ENCODE measurements around the gene FGF1. TPM values are rescaled to one million over a fixed set of nuclear protein-coding genes. Genes with fewer than 3 reads are reported as not detected.

Gene FGF1
- polyA plus RNA-seq, 1 of the 3 experiments (the other 2 are of a cell fraction), result 5.3 TPM

DNA sequence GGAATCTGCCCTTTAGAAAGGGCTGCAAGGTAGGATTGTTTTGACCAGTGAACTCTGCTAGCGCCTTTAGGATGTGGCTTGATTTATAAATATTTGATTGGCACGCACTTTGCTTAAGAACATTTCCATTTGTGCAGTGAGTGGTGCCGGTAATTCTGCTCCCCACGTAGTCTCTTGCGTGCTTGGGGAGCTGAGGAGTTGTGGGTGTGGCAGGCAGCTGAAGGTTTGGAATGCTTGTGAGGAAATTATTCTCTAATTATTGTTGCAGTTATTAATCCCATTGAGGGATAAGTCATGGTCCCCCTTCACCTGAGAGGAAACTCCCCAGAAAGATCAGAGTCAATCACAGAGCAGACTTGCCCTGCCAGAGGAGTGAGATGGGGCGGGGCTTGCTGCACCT is 76.7 kb downstream of the FGF1 start:
- Histone ChIP-seq H4K20me1 (ENCODE audit: insufficient read depth) (no peaks in the 10 kb centered on the region), H3K9me2 (no peaks in the 10 kb centered on the region), H3K9me3 (no peaks in the 10 kb centered on the region), H3K4me3 (ENCODE audit: low read depth in 2 of 2, low read length in 1 of 2) (no peak overlapping the region), H3K27me3 (ENCODE audit: insufficient read depth) (no peaks in the 10 kb centered on the region), H3K79me2 (ENCODE audit: insufficient read depth) (no peaks in the 10 kb centered on the region), H2AFZ (ENCODE audit: low read depth) (no peak overlapping the region), H3F3A (replicated peaks; ENCODE audit: insufficient read depth) (peaks cover 6% of the 10 kb centered on the region), H3K9ac (no peak overlapping the region), H3K36me3 (replicated peaks in 1 of 2; ENCODE audit: control insufficient read depth in 1 of 2, insufficient read depth in 2 of 2, low read length in 1 of 2) (no peaks in the 10 kb centered on the region), H3K4me1 (ENCODE audit: control insufficient read depth in 1 of 2, insufficient read depth in 2 of 2, low read depth in 1 of 2, low read length in 1 of 2) (peaks cover 0 to 13% of the 10 kb centered on the region in 2 experiments; a peak in 2 of 4 replicates), H3K27ac (ENCODE audit: low read depth in 2 of 2, low read length in 1 of 2) (no peak overlapping the region), H3K4me2 (no peak overlapping the region)
- CTCF ChIA-PET, result interaction anchor here (3.1 to 13.0 kb wide), 6 partner anchors 12 to 105 kb away, joined by 6 to 244 read pairs (median 55); no protein-coding TSS in a partner anchor
- POLR2A ChIA-PET, result no interaction called here
- TF ChIP-seq RAD21 (IDR thresholded peaks at IDR 0.05; ENCODE audit: low read length) (no peak), FOSL2 (IDR thresholded peaks at IDR 0.05; ENCODE audit: borderline replicate concordance, low read depth) (no peak), USF2 (IDR thresholded peaks at IDR 0.05; ENCODE audit: borderline replicate concordance, low read depth, low read length) (no peak), TCF12 (IDR thresholded peaks at IDR 0.05) (no peak), GATA2 (CRISPR knock-in tag; IDR thresholded peaks at IDR 0.05) (no peak), MXI1 (IDR thresholded peaks at IDR 0.05; ENCODE audit: low read depth, low read length) (no peak), TEAD4 (IDR thresholded peaks at IDR 0.05; ENCODE audit: borderline replicate concordance, insufficient read depth) (no peak), USF1 (IDR thresholded peaks at IDR 0.05; ENCODE audit: borderline replicate concordance, low read depth) (no peak), CHD2 (IDR thresholded peaks at IDR 0.05; ENCODE audit: low read length, partially characterized antibody) (no peak), SMC3 (IDR thresholded peaks at IDR 0.05; ENCODE audit: low read depth, low read length) (no peak), EP300 (IDR thresholded peaks at IDR 0.05; ENCODE audit: borderline replicate concordance in 1 of 2, low read depth in 1 of 2, low read length in 1 of 2) (no peak)
- TF ChIP-seq, protein P1, sequence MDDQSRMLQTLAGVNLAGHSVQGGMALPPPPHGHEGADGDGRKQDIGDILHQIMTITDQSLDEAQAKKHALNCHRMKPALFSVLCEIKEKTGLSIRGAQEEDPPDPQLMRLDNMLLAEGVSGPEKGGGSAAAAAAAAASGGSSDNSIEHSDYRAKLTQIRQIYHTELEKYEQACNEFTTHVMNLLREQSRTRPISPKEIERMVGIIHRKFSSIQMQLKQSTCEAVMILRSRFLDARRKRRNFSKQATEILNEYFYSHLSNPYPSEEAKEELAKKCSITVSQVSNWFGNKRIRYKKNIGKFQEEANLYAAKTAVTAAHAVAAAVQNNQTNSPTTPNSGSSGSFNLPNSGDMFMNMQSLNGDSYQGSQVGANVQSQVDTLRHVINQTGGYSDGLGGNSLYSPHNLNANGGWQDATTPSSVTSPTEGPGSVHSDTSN (IDR thresholded peaks at IDR 0.05), result no peak
- TF ChIP-seq, protein P2, sequence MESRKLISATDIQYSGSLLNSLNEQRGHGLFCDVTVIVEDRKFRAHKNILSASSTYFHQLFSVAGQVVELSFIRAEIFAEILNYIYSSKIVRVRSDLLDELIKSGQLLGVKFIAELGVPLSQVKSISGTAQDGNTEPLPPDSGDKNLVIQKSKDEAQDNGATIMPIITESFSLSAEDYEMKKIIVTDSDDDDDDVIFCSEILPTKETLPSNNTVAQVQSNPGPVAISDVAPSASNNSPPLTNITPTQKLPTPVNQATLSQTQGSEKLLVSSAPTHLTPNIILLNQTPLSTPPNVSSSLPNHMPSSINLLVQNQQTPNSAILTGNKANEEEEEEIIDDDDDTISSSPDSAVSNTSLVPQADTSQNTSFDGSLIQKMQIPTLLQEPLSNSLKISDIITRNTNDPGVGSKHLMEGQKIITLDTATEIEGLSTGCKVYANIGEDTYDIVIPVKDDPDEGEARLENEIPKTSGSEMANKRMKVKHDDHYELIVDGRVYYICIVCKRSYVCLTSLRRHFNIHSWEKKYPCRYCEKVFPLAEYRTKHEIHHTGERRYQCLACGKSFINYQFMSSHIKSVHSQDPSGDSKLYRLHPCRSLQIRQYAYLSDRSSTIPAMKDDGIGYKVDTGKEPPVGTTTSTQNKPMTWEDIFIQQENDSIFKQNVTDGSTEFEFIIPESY (IDR thresholded peaks at IDR 0.05; ENCODE audit: borderline replicate concordance, low read depth), result no peak
- TF ChIP-seq, protein P3, sequence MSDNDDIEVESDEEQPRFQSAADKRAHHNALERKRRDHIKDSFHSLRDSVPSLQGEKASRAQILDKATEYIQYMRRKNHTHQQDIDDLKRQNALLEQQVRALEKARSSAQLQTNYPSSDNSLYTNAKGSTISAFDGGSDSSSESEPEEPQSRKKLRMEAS (IDR thresholded peaks at IDR 0.05; ENCODE audit: low read depth), result no peak
- DNase-seq, result no peak
- WGBS (ENCODE audit: low lambda C conversion rate), result 93% methylated on average over 6 of the region's 6 CpGs
